IPS-NIHi11 (cell line): ENCODE results near the gene CNRIP1.
A peak's percentile ranks its signal among the peaks of the same experiment; 100 is the strongest.

Experiments used
- DNase-seq: peaks from one replicate; pipeline ENCODE4 v3.0.0; 2012; ENCODE audit warnings: mixed read lengths, low spot score

The CNRIP1 gene

GRCh38 chr2:68251187-68251854 is 68.4 kb downstream of the CNRIP1 start:
- peak; percentile 66 for DNase-seq

- DNase-seq, result no peak
These were observed 69.0 kb downstream of the CNRIP1 start for GRCh38 chr2:68250652-68251186.

GRCh38 chr2:68250196-68250595 is 69.6 kb downstream of the CNRIP1 start:
- no peak for DNase-seq

GRCh38 chr2:68248806-68249205 is 70.9 kb downstream of the CNRIP1 start:
- no peak for DNase-seq

GRCh38 chr2:68248361-68248760 is 71.4 kb downstream of the CNRIP1 start:
- no peak for DNase-seq

- DNase-seq, result no peak
These were observed 73.4 kb downstream of the CNRIP1 start for GRCh38 chr2:68246396-68246795.

GRCh38 chr2:68245672-68246071 is 74.1 kb downstream of the CNRIP1 start:
- no peak for DNase-seq

GRCh38 chr2:68245066-68245465 is 74.7 kb downstream of the CNRIP1 start:
- DNase-seq, result no peak

- DNase-seq, result no peak
These were observed 75.3 kb downstream of the CNRIP1 start for GRCh38 chr2:68244456-68244855.
